Measurements from ENCODE around the gene CDH4.

Gene CDH4

DNA sequence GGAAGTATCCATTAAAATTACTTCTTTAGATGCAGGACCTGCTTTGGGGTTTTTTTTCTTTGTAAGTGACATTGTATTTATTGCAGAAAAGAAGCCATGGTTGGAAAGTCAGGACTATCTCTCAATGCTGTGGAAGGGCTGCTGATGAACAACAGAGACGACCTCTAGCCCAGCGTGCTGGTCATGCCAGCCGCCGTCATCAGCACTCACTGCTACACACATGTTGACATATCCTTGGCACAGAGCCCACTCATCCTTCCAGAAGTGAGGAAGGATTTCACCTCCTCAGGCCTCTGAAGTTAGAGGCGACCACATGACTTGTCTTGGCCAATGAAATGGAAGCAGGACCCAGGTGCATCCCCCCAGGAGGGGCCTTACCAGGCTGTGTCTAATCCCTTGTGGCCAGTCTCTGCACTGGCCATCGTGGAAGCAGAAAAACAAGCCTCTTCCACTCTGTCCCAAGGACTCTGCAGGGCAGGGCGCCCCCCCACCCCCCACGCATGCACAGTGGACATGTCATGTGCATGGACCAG lies 470.2 kb downstream of the CDH4 start:
- no peak for DNase-seq (ENCODE audit: low spot score)

DNA sequence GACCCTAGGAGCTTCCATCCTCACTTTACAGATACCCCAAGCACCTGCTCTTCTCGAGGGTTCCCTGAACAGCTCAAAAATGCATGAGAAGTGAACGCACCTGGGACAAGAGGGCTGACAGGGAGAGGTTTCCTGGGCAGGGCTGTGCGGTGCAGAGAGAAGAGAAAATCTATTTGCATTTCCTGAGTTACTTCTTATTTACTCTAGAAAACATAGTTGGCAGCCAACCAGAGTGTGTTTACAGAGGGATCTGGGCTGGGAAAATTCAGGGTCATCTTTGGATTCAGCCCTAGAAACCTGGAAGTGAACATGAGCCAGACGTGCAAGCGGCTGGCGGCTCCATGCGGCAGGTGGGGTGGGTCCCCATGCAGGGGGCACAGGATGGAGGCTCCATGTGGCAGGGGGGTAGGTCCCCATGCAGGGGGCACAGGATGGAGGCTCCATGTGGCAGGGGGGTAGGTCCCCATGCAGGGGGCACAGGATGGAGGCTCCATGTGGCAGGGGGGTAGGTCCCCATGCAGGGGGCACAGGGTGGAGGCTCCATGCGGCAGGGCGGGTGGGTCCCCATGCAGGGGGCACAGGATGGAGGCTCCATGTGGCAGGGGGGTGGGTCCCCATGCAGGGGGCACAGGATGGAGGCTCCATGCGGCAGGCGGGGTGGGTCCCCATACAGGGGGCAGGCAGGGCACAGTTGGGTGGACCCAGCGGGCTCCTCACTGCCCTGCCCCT lies 471.6 kb downstream of the CDH4 start:
- no peak for DNase-seq (ENCODE audit: low spot score)

DNA sequence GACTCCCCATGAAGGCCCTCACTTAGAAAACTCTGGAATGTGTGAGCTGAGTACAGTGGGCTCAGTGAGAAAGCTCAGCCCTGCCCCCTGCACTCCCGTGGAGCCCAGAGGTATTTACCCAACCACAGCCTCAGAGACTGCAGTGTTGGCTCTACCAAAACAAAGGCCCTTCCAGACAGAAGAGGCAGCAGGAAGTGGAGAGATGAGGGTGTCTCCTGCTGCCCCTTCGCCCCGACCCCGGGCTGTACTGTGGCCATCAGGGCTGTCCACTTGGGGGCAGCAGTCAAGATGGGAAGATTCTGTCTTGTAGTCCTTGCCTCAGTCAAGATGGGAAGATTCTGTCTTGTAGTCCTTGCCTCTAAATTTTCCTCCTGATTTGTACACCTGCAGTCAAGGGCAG lies 472.3 kb downstream of the CDH4 start:
- DNase-seq (ENCODE audit: low spot score) = no peak

DNA sequence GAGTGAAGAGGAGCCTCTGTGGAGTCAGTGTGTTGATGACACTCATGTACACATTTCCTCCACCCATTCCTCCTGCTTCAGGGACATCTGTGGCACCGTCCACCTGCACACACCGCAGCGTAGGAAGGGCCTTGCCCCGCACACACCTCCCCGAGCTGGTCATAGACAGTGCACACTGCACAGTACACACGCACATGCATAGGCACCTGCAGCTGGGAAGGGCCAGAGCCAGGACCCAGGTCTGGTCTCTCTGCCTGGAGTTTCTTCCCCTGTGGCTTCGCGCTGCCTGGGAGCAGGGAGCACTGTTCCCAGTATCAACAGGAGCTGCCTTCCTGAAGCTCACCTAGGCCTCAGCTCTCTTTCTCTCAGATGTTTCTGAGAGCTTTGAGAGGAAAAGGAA lies 473.1 kb downstream of the CDH4 start:
- no peak for DNase-seq (ENCODE audit: low spot score)

DNA sequence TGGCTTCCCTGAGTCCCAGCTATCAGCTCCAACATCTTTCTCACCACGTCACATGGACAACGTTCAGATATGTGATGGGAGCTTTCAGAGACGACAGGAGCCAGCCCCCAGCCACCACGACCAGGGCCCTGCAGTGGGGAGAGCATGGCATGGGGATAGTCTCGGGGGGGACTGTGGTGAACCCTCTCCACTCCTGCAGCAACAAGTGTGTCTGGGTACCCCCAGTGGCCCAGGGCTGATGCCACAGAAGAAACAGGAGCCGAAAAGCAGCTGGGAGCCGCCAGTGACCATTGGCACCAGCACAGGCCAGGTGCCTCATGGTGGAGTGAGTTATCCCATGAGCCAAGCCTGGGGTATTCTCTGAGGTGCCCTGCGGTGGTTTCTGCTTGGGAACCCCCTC lies 473.9 kb downstream of the CDH4 start:
- no peak for DNase-seq (ENCODE audit: low spot score)

DNA sequence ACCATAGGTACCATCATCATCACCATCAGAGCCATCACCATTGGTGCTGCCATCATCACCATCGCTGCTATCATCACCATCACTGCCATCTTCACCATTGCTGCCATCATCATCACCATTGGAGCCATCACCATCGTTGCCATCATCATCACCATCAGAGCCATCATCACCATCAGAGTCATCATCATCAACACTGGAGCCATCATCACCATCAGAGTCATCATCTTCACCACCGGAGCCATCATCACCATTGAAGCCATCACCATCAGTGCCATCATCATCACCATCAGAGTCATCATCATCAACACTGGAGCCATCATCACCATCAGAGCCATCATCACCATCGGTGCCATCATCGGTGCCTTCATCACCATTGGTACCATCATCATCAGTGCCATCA lies 474.9 kb downstream of the CDH4 start:
- DNase-seq (ENCODE audit: low spot score) = no peak

DNA sequence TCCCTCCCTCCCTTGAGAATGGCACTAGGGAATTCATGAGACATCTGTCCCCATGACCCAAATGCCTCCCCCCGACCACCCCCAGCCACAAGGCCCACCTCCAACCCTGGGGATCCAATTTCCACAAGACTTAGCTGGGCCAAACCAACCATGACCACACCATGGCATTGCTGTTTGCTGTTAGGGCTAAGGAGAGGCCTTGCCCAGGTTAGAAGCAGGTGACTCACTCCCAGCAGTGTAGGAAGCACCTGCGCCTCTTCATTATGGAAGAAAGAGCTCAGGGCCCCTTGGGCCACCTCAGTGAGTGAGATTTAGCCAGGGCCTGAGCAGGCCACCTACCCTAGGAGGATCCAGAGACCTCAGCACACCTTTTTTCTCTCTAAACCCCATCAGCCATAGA lies 475.7 kb downstream of the CDH4 start:
- no peak for DNase-seq (ENCODE audit: low spot score)

DNA sequence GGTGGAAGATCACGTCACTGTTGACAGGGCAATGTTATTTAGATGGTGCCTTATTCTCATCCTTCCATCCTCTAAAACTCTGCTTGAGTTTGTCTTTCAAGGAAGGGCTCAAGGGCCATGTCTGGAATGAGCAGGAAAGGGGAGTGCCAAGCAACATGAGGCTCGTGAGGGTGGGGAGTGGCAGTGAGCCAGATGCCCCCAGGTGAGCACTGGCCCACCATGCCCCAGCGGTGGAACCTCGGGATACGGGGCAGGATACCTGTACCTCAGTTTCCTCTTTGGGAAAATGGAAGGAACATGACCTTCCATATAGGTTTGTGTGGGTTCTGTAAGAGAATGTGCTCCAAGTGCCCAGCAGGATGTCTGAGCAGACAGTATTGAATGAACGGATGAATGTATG lies 476.3 kb downstream of the CDH4 start:
- DNase-seq (ENCODE audit: low spot score) = no peak

DNA sequence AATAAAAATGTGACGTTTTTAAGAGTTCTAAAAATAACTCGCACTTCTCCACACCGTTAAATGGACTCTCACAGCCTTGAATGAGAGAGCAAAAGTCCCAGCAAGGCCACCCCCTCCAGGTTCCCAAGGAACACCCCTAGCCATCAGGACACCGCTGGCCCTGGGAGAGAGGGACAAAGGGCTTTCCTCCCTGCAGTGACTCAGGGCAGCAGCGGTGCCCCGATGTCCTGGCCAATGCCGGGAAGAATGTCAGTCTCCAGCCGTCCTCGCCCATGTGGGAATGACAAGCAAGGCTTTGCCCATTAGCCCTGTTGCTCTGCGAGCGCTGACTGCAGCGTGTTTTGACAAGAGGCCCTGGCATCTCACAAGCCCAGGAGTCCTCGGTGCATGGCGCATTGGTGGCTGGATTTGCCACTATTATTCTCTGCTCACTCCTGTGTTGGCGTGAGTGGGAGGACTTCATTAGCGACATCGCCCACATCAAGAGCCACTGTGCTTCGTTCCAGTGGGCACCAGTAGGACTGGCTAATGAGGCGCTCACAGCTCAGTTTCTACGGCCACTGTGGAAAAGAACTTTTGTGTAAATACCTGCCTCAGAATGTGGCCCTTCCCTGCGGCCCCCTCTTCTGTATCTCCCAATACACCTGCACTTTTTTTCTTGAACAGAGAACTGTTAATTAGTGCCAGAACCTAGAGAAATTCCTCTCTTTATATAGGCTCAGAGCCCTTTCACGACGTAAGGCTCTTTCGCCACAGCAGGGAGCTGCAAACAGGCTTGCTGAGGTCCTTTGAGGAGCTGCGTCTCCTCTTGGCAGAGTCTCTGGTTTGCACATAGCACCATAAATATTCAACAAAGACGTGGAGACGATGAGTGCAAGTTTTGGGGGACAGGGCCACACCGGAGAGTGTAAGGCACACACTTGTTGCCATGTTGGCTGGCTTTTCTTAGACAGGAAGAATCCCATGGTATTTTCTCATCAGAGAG lies 477.0 kb downstream of the CDH4 start:
- no peak for DNase-seq (ENCODE audit: low spot score)

DNA sequence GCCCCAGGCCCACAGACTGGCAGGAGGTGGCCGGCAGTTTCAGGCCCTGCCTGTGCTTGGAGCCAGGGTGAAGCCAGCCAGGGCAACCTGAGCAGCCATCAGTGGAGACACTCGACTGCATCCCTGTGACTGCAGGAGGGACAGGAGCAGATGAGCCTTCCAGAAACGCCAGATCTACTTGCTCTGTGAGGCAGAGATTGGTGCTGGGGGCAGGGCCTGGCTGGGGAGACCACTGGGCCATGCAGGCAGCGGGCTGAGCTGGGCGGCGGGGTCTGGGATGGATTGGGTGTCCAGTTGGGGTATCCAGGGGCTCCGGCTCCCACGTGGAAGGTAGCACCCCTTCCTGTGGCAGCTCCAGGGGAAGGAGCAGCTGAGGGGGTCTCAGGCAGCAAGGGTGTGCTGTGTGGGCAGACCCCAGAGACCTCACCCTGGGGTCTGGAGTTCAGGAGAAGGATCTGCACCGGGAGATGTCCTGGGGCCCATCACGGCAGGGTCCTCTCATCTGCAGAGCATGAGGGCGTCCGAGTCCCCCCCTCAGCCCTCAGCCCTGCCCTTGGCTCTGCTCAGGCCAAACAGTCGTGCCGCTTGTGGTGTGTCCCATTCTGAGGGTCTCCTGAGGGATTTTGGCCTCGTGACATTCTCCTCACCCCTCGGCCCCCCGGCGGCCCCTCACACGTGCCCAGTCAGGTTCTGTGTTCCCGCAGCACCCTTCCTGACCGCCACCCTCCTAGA lies 478.7 kb downstream of the CDH4 start:
- DNase-seq (ENCODE audit: low spot score) = no peak

DNA sequence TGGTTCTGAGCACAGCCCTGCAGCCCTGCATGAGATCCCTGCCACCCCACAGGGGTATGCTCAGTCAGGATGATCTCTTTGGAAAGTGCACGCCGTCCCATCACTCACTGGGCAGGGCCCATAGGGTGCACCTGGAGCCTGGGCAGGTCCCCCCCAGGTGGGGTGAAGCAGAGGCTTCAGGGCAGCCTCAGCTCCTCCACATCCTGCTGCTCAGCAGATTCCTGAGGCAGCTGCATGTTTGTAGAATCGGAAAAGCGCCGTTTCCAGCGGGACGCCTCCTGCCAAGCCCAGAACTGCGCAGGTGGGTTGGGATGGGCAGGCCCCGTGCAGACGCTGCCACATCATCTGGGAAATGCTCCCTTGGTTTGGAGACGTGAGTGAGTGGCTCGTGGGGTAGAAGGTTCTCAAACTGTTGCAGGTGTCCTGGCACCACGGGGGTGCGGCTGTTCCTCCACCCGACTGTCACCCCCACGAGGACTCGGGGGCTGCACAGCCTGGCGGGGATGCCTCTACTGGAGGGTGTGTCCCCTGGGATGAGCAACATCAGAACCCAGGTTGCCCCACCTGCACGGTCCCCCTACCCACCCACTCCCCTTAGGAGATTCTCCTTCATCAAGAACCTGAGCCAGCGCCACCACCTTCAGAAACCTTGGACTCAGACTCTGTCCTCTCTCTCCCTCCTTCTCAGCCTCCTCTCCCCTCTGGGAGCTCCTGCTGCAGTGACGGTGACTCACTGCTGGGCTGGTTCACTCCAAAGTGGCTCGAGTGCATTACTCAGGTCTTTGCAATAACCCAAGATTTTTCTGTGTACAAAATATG lies 479.5 kb downstream of the CDH4 start:
- no peak for DNase-seq (ENCODE audit: low spot score)

DNA sequence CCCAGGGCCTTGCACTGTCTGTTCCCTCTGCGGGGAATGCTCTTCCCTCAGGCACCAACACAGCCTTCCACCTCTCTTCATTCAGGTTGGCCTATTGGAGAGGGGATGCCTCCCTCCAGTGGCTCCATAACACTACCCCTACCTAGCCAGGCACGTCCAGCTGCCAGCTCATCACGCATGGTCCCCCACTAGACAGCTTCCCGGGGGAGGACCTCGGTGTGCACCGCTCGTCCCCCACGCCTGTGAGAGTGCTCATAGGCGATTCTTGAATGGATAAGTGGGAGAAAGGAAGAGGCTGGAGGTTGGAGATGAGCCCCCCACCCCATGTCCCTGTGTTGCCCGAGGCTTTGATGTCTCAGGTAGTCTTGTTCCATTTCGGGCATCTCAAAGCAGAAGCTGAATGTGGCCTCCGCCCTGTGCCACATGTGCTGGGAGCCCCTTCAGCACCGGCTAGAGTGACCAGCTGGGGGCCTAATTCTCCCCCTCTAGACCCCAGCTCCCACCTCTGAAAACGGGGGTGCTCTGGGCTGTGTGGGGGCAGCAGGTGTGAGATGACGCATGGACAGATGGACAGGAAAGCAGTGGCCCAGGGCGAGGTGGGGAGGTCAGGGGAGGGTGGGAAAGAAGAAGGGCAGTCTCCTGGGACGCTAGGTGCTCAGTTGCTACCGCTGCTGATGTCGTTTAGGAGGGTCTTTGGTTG lies 480.6 kb downstream of the CDH4 start:
- no peak for DNase-seq (ENCODE audit: low spot score)

DNA sequence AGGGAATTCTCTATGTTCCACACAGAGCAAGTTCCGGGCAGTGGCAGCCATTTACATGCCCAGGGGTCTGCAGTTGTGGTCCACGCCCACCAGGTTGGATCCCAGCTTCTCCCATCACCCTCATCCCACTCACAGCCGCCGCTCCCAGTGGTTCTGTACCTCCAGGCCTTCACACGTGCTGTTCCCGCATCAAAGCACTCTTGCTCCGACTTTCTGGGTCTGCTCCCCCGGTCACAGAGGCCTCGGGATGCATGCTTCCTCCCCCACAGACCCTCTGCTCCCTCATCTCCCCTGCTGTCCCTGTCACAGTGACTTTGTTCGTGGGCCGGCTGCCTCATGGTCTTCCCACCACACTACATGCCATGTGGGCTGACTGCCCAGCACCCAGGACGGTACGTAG lies 481.2 kb downstream of the CDH4 start:
- DNase-seq (ENCODE audit: low spot score) = no peak

DNA sequence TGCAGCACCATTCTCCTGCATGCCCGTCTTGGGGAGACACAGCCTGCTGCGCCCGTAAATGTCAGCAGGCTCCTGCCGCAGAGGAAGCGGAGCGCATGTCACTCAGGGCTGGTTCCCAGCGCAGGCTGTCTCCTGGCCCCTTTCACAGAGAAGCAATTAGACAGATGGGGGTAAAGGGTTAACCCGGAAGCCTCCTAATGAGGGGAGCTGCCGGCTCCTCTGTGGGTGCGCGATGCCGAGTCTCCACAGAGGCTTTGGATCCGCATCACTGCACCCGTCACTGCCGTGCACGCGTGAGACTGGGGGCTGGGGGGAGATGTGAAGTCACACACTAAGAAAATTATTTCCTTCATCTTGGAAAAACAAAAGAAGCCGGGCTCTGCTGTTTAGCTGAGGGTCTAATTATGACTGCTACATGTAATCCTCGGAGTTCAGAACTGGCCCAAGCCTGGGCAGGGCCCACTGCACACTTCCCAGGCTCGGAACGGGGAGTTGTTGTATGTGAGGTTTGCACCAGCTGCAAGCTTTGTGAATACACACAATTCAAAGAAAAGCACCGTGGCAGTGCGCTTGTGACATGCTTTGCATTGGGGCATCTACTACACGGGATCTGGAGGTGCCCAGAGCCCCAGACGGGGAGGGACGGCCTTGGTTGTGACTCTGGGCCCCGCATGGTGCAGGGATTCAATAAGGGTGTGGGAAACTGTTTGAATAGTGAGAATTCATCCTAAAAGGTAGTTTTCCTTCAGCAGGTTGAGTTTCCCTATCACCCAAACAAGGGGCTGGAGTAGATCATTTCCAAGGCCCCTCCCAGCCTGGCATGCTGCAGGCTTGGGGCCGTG lies 482.1 kb downstream of the CDH4 start:
- DNase-seq (ENCODE audit: low spot score) = no peak

DNA sequence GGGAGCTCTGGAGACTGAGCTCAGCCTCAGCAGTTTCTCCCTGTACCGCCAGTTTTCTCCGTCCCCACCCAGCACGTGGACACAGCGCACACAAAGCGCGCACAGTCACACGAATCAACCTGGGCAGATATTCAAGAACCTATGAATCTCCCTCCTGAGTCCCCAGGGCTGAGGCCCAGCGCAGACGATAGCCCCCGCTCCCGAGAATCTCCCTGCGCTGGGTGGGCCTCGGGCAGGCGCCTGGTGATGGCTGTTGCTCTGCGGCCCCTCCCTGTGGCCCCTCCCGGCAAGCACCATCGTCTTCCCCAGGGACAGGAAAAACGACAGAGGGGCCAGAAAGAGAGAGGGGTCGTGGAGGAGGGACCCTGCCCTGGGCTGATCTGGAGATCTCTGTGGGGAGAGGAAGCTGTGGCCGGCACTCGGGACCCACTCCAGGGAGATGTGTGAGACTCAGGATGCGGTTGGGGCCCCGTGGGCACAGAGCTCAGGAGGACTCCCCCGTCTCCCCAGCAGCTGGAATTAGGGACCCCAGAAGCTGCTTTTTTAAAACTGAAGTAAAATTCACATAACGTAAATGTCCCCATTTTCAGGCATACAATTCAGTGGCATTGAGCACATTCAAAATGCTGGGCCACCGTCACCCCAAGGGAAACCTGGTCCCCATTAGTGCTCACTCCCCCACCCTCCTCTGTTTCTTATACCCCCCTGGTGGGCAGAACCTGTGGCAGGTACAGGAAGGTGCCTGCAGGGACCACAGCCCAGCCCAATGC lies 482.9 kb downstream of the CDH4 start:
- no peak for DNase-seq (ENCODE audit: low spot score)

DNA sequence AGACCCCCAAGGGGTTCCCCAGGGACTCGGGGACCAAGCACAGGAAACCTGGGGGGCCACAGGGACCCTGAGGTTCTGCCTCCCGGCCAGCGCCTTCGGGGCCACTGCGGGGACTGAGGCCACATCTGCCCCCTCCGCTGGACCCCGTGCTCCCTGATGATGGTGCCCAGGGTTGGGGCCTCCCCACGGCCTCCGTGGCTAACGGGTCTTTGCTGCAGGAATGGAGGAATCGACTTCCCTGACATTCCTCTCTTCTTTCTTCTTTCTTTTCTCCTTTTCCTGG lies 483.4 kb downstream of the CDH4 start:
- DNase-seq (ENCODE audit: low spot score) = no peak

DNA sequence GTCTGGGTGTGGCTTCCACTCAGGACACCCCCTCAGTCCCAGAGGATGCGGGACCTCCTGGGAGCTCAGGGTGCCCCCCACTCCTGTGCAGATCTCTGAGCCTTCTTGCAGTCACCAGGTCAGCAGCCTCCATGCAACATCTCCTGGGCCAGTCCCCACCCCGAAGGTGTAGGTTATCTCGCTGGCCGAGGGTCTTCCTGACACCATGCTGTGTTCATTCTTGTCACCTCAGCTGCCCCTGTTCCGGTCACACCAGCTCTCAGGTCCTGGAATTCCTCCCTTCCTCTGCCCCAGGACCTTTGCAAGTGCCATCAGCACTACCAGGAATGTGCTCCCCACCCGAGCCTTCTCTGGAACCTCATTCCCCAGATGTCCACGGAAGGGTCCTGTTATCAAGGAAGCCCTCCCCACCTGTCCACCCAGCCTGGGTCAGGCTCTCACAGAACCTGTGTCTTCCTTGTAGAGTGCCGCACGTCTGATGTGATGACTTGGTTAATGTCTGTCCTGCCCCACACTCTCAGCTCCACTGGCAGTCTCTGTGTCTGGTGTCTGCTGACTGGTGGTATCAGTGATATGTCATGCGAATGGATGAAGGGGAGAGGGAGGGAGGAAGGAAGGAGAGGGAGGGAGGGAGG lies 484.1 kb downstream of the CDH4 start:
- DNase-seq (ENCODE audit: low spot score) = no peak

DNA sequence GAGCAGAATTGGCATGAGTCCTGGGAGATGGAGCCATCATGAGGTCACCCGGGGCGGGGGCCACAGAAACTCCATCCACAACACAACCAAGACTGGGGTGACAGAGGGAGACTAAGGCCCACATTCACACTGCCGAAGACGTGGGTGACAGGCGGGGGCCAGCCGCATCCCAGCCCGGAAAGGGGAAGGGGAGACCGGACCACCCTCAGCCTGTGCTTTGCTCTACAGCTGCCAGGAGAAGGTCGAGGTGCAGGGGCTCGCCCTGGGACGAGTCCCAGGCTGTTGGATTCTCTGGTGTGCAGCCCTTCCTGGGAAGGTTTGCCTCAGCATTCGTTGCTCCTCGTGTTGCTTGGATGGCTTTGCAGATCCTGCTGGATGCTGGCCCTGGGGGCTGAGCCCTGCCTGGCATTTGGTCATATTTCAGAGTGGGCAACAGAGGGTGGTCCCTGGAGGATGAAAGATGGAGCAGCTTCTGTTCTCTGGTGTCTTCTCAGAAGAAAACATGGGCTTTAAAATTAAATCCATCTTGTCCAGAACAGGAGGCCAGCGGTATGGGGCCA lies 484.8 kb downstream of the CDH4 start:
- DNase-seq (ENCODE audit: low spot score) = no peak

DNA sequence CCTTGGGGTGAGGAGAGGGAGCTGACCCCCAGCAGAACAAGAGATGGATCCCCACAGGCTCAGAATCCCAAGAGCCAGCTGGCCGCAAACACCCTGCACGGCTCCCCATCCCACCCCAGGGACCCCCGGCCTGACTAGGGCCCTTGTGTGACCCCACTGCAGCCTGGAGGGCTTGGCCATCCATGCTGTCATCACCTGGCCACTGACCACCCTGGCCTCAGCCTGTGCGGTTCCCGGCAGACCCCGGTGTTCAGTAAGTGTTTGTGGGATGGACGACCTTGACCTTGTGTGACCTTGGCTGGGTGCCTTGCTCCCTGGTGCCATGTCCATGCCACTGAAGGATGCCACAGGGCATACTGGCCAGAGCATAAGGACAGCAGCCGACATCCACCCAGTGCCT lies 485.3 kb downstream of the CDH4 start:
- no peak for DNase-seq (ENCODE audit: low spot score)

All from CD4-positive, alpha-beta T cell treated with Interleukin-15 for 4 hours (primary cell).